HL-60 (cell line): Measurements from ENCODE around the gene FUT8.

Experiments
- POLR2AphosphoS5 ChIP-seq: IDR thresholded peaks from 2 replicates; pipeline ENCODE4 v1.6.1; 2012; ENCODE audit warnings: low read depth
- TF ChIP-seq, protein P1 (sequence below): IDR thresholded peaks from one replicate; pipeline ENCODE4 v1.5.1; 2011; ENCODE audit warnings: low read length, control low read depth, inconsistent platforms; ENCODE audit not compliant: insufficient read depth

DNA sequence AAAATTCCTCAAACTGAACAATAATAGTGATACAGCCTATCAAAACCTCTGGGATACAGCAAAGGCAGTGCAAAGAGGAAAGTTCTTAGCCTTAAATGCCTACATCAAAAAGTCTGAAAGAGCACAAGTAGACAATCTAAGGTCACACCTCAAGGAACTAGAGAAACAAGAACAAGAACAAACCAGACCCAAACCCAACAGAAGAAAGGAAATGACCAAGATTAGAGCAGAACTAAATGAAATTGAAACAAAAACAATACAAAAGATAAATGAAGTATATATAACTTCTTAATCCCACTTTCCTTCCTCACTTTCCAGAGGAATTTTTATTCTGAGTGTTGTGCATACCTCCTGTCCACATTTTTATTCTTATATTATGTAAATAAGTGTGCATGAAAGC lies 192.0 kb downstream of the FUT8 start:
- TF ChIP-seq, protein P1, sequence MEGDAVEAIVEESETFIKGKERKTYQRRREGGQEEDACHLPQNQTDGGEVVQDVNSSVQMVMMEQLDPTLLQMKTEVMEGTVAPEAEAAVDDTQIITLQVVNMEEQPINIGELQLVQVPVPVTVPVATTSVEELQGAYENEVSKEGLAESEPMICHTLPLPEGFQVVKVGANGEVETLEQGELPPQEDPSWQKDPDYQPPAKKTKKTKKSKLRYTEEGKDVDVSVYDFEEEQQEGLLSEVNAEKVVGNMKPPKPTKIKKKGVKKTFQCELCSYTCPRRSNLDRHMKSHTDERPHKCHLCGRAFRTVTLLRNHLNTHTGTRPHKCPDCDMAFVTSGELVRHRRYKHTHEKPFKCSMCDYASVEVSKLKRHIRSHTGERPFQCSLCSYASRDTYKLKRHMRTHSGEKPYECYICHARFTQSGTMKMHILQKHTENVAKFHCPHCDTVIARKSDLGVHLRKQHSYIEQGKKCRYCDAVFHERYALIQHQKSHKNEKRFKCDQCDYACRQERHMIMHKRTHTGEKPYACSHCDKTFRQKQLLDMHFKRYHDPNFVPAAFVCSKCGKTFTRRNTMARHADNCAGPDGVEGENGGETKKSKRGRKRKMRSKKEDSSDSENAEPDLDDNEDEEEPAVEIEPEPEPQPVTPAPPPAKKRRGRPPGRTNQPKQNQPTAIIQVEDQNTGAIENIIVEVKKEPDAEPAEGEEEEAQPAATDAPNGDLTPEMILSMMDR: no peak
- no peak for TF ChIP-seq POLR2AphosphoS5
